Activated CD4-positive, alpha-beta T cell treated with anti-CD3 and anti-CD28 coated beads, Interleukin-2, amount 50 U/mL, for 16 hours (primary cell): ENCODE measurements around the gene GRID1.

Experiments
- DNase-seq: peaks from one replicate; pipeline ENCODE4 v3.0.0-alpha.2; 2020

The GRID1 gene

GRCh38 chr10:86353506-86354485 lies 12.8 kb downstream of the GRID1 start:
- no peak for DNase-seq

DNA sequence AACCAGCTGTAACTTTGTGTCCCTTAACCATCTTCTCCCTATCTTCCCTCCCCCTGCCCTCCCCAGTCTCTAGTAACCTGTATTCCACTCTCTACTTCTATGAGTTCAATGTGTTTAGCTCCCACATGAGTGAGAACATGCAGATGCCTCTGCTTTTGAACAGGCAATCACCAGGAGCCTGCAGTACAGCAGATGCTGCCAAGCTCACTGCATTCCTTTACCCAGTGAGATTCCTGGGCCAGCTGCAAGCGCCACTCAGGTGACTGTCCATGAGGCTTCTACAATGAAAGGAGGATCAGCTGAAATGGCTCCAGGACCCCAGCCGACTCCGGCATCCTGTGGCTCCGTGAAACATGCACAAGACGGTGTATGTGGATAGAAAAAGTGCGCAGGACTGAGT lies 15.7 kb downstream of the GRID1 start:
- no peak for DNase-seq

DNA sequence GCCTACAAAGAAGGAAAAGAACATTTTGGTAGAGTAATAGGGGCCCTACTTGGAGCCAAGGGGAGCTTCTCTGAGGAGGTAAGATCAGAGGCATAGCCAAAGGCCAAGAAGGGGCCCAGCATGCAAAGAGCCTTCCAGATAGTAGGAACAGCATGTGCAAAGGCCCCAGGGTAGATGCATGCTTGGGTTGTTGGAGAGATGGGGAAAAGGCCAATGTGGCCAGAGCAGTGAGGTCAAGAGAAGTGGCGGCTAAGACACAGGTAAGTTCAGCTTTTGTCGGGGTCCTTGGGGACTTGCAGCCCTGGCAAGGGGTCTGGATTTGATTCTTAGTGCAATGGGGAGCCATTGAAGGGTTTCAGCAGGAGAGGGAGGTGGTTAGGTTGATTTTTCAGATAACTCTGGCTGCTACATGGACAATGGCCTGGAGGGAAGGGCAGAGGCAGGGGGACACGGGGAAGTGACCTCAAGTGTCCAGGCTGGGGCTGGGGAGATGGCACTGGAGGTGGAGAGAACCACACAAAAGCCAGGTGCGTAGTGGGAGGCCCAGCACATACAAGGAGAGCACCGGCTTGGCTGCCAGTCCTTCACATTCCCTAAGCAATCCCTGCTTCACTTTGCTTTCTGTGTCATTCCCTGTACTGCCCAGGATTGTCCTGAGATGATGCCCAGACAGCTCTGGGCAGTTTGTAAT lies 16.5 kb downstream of the GRID1 start:
- no peak for DNase-seq

DNA sequence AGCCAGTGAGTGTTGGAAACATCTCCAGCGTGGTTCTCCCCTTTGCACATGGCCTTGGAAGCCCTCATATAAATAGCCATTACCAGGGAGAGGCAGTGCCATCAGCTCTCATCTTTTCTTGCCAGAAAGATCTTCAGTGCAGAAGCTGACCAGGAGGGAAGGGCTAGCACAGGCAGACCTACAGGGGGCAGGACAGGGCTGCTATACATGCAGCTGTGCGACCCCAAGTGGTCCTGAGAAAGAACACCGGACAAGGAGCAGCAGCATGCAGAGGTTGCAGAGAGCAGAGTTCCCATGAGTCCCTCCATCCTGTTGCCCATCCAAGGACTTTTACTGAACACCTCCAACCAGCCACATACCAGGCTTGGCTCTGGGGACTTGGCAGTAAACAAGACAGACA lies 17.1 kb downstream of the GRID1 start:
- DNase-seq: no peak

GRCh38 chr10:86348321-86349210 lies 18.0 kb downstream of the GRID1 start:
- DNase-seq: no peak

DNA sequence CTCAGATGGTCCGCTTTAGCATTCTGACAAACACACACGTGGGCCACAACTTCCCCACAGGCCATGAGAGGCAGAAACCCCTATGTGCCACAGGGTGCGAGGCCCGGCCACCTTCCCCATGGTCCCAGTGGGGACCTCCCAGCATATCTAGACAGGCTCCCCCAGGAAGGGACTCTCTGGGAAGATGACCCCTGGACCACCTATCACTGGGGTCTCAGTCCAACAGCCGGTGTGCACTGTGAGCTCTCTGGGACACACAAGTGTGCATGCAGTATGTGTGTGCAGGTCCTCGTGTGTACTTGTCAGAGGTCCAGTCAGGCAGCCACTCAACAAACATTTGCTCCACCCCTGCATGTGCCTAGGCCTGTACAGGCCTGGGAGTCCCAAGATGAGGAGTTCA lies 18.7 kb downstream of the GRID1 start:
- no peak for DNase-seq

DNA sequence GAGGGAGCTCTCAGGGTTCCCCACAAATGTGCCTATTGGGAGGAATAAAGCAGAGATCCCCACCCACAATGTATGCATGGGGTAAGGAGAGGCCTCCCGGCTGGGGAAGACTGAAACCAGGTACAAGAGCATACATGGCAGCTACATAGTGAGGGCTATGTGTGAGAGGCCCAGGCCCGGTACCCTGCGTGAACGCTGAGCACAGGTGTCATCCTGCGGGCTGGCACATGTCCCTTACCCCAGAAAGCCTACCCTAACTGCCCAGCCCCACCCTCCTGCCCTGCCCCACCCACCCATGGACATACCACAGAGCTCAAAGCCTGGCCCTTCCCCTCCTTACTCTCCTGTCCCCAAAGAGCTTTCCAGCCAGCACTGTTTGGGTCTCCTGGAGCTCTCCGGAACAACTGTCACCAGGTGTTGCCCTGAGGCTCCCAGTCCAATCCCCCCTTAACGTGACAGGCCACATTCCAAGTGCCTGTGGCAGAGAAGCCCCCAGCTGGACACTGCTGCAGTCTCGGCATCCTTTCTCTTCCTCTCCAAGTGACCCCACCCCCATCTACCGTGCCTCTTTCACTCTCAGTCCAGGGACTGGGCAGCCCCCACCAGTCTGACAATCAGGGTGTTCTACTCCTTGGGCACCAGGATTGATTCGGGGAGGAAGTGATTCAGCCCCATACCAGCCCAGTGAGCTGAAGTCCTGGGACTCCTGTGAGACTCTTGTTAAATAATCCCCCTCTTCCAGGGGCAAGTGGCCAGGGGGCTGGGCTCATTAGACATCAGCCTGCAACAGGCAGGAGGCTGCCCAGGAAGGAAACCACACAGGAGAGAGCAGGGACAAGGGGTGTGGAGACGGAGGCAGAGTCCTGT lies 19.6 kb downstream of the GRID1 start:
- no peak for DNase-seq

- DNase-seq: no peak
Observed at GRCh38 chr10:86345859-86346798, 20.5 kb downstream of the GRID1 start.

DNA sequence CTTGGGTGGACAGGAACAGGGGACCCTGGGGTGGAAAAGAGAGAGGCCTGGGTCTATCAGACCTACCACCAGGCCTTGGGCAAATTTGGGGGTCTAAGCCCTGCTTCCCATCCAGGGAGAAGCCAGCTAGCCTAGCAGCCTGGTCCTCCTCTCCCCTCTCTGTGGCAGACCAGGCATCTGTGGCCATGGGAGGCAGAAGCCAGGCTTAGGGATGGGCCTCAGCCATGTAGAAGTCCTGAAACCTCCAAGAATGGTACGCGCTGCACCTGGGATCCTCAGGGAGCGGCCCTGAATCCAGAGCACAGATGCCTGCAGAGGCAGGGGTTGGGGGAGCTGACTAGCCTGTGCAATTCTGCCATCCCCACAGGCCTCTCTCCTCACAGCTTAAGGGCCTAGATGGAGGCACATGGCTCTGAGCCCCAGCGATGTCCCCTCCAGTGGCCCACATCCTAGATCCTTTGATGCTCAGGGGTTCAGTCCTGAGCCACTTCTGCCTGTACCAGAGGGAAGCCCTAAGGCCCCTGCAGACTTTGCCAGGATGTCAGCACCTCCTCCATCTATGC lies 21.2 kb downstream of the GRID1 start:
- no peak for DNase-seq

DNA sequence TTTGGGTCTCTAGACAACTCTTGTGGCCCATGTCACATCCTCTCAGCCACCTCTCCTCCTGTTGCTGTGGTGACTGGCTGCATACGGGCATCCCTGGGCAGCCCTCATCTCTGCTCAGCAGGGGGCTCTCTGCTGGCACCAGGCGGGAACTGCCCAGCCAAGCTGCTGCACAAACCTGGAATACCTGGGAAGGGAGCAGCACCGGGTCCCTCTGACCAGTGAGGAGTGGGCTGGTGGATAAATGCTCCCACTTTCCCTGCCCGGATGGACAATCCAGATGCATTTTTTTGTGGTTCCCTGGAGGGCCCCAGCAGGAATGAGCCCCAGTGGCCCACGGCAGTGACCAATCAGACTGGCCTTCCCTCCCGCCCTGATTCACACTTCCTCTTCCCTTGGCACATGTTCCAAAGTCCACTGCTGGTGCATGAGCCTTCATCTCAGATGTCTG lies 21.9 kb downstream of the GRID1 start:
- no peak for DNase-seq

GRCh38 chr10:86344281-86344680 lies 22.3 kb downstream of the GRID1 start:
- no peak for DNase-seq

DNA sequence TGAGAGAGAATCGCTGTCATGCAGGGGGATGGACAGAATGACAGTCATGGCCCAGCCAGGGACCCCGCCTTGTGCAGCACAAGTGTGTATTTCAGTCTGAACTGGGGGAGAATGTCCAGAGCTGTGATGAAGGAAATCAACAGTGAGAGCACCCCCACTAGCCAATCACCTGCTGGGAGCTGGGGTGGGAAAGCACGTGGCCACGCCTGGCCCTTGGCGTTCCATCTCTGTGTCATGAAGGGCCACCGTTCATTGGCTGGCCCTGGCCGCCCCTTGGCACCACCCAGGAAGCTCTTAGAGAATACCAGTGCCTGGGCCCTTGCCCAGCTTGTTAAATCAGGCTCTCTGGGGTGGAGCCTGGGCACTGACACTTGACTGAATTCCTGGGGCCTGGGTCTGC lies 22.8 kb downstream of the GRID1 start:
- no peak for DNase-seq

- DNase-seq: no peak
Observed at GRCh38 chr10:86342111-86342863, 24.3 kb downstream of the GRID1 start.

- no peak for DNase-seq
Observed at GRCh38 chr10:86341361-86341811, 25.2 kb downstream of the GRID1 start.

- DNase-seq: no peak
Observed at GRCh38 chr10:86340991-86341260, 25.7 kb downstream of the GRID1 start.

DNA sequence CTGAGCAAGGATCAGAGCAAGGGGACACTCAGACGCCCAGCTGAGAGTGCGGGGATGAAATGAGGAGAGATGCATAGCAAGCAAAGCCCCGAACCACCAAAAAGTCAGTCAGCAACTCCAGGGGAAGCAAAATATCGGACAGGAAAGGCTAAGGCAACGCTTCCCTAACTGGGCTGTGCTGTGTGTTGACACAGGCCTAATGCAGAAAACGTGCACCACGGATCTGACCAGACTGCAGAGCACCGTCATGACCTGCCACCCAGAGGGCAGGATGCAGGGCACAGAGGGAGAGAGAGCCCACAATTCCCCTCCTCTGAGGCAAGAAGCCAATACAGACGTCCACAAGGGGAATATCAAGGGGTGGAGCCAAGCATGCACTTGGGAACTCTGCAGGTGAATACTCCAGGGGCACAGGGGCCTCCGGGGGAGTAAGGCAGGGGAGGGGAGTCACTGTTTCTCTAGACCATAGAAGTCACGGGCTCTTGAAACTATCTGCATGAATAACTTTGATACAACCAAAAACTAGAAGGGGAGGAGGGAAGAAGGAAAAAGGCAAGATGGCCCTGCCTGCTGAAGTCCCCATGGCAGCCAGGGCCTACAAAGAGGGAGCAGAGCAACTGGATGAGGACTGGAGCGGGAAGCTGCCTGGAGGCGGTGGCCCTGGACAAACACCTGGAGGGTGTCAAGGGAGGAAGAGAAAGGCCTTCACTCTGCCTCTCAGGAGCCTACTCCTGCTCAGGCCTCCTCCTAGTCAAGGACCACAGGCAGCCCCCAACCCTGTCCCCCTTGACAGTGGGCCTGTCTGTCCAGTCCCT lies 26.2 kb downstream of the GRID1 start:
- no peak for DNase-seq

- DNase-seq: no peak
Observed at GRCh38 chr10:86339226-86339865, 27.2 kb downstream of the GRID1 start.

GRCh38 chr10:86337121-86337601 lies 29.4 kb downstream of the GRID1 start:
- no peak for DNase-seq
